Naive thymus-derived CD4-positive, alpha-beta T cell (primary cell): Measurements from ENCODE around the gene ACTMAP. TPM values are rescaled to one million over a fixed set of nuclear protein-coding genes. Genes with fewer than 3 reads are reported as not detected.

ENCODE experiments used
- ATAC-seq: fragments of 150-1000 bp; cut with Tn5 transposase; 2 replicates; pipeline ENCODE4 v1.10.0; 2021; ENCODE audit warnings: mild to moderate bottlenecking, moderate library complexity
- CTCF ChIA-PET: fragments of 350-600 bp; sonication (Branson Sonifier 250); formaldehyde crosslinking; loops from one replicate; lab custom pipeline; 2021; ENCODE audit warnings: antibody characterized with exemption; lab: Charles Lee
- POLR2A ChIA-PET: fragments of 350-600 bp; sonication (Branson Sonifier 250); formaldehyde crosslinking; loops from one replicate; lab custom pipeline; 2021; ENCODE audit warnings: antibody characterized with exemption, inconsistent platforms; lab: Charles Lee
- DNase-seq, 9 donors: peaks; one replicate each; pipeline versions ENCODE4 v3.0.0 to v3.0.0-alpha.2; 2020 to 2022; ENCODE audit warnings: mixed read lengths in 1 of 9
- H3K27ac ChIP-seq: one replicate; pipeline ENCODE4 v1.7.0; 2013; ENCODE audit warnings: mild to moderate bottlenecking, low read depth, low read length, moderate library complexity
- H3K27me3 ChIP-seq, 2 donors: one replicate each; pipeline ENCODE4 v1.7.0; 2013; ENCODE audit warnings: low read length in 2 of 2, mild to moderate bottlenecking in 2 of 2, moderate library complexity in 2 of 2; ENCODE audit not compliant: control insufficient read depth in 2 of 2, insufficient read depth in 2 of 2
- H3K36me3 ChIP-seq, 3 experiments: 1 replicate in 2 of 3; 2 replicates in 1 of 3; pipeline ENCODE4 v1.7.0; 2013; ENCODE audit warnings: low read length in 3 of 3, mild to moderate bottlenecking in 3 of 3, moderate library complexity in 1 of 3; ENCODE audit not compliant: insufficient read depth in 3 of 3, control insufficient read depth in 2 of 3
- H3K4me1 ChIP-seq, 2 donors: one replicate each; pipeline ENCODE4 v1.7.0; 2013; ENCODE audit warnings: low read length in 2 of 2, mild to moderate bottlenecking in 2 of 2, moderate library complexity in 1 of 2; ENCODE audit not compliant: control insufficient read depth in 2 of 2, insufficient read depth in 2 of 2
- H3K4me3 ChIP-seq: 2 replicates; pipeline ENCODE4 v1.7.0; 2013; ENCODE audit warnings: mild to moderate bottlenecking, low read length
- H3K9me3 ChIP-seq, 3 experiments: 1 replicate in 2 of 3; 2 replicates in 1 of 3; pipeline ENCODE4 v1.7.0; 2013; ENCODE audit warnings: low read length in 3 of 3; ENCODE audit not compliant: control insufficient read depth in 2 of 3
- H3K27ac Mint-ChIP-seq, 9 donors: one replicate each; pipeline ENCODE4 v1.8.0; 2020 to 2022; ENCODE audit warnings: mixed read lengths in 9 of 9, mild to moderate bottlenecking in 8 of 9, moderate library complexity in 5 of 9, inconsistent platforms in 2 of 9
- H3K27me3 Mint-ChIP-seq, 5 donors: one replicate each; pipeline ENCODE4 v1.8.0; 2021 to 2022; ENCODE audit warnings: mixed read lengths in 5 of 5, mild to moderate bottlenecking in 1 of 5
- H3K36me3 Mint-ChIP-seq, 5 donors: one replicate each; pipeline ENCODE4 v1.8.0; 2020 to 2022; ENCODE audit warnings: mixed read lengths in 5 of 5, mild to moderate bottlenecking in 3 of 5, inconsistent platforms in 1 of 5
- H3K4me1 Mint-ChIP-seq, 7 donors: one replicate each; pipeline ENCODE4 v1.8.0; 2020 to 2022; ENCODE audit warnings: mixed read lengths in 7 of 7, mild to moderate bottlenecking in 3 of 7, inconsistent platforms in 1 of 7
- H3K4me3 Mint-ChIP-seq, 10 donors: one replicate each; pipeline ENCODE4 v1.8.0; 2020 to 2022; ENCODE audit warnings: mild to moderate bottlenecking in 10 of 10, mixed read lengths in 10 of 10, moderate library complexity in 6 of 10, inconsistent platforms in 2 of 10
- H3K9me3 Mint-ChIP-seq, 11 donors: one replicate each; pipeline ENCODE4 v1.8.0; 2020 to 2022; ENCODE audit warnings: mixed read lengths in 11 of 11, mild to moderate bottlenecking in 4 of 11, inconsistent platforms in 1 of 11, moderate library complexity in 1 of 11
- intact Hi-C, 2 donors: fragments of 100-400 bp; cut with micrococcal nuclease; formaldehyde crosslinking; loops; one replicate each; pipeline ENCODE4 v1.15.1; 2023
- polyA plus RNA-seq, 2 donors: library from polyadenylated mRNA; unstranded; fragments of 300-500 nt; fragmentation: Illumina TruSeq; gene quantifications; one replicate each; pipeline ENCODE4 v1.2.3, GENCODE V29; 2021
- total RNA-seq, 6 experiments: library from RNA in 5 of 6; stranded (reverse) in 5 of 6; gene quantifications; 1 replicate in 5 of 6; 2 replicates in 1 of 6; pipeline ENCODE4 v1.2.3 and lab custom pipeline; 2021 to 2026

Gene ACTMAP
- total and polyA plus RNA-seq, 7 experiments from 2014 or later: 3.2 to 13.7 (median 7.3) TPM

DNA sequence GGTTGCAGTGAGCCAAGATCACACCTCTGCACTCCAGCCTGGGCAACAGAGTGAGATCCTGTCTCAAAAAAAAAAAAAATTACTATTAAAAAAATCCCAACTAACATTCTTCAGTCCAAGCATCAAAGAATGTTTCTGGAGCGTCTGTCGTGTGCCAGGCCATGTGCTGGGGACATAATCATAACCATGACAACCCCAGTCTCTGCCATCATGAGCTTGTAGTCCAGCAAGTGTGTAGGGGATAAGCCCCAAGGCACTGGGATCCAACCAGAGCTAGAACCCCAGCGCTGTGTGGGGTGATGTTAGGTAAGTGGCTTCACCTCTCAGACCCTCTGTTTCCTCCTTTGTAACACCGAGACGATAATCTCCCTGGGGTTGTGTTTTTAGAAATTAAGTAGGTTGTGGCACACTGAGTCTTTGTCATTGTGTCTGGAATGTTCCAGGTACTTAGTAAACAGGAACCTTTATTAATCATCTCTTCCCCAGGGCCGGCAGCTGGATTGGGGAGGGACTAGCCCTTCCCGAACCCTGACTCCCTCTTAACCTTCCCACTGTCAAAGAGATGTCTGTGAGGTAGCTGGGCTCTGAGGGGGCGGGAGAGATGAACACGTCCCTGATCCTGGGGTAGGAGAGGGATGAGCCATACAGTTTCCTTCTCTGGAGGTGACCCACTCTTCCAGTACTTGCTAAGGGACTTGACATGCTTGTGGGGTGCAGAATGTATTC, 28.2 kb downstream of the ACTMAP start:
- ChIA-PET CTCF (interaction anchor here (1.0 kb wide), 1 partner anchor 79 kb away, joined by 4 read pairs; no protein-coding TSS in a partner anchor), POLR2A (interaction anchor here (0.6 to 1.5 kb wide), 3 partner anchors 28 to 77 kb away, joined by 3 to 7 read pairs (median 4); partner anchors contain the start of gene ACTMAP)
- Histone ChIP-seq H3K4me1 (peaks cover 19 to 30% of the 10 kb centered on the region in 2 donors), H3K27ac (no peak overlapping the region), H3K27me3 (no peaks in the 10 kb centered on the region), H3K9me3 (no peaks in the 10 kb centered on the region), H3K4me3 (no peak overlapping the region), H3K36me3 (peaks cover 0 to 6% (median 0%) of the 10 kb centered on the region in 3 experiments)
- Mint-ChIP-seq H3K36me3 (peaks cover 0 to 46% (median 8%) of the 10 kb centered on the region in 5 donors), H3K4me3 (peak overlapping the region in 1 of 10 donors; percentile 22), H3K9me3 (peaks cover 0 to 5% (median 0%) of the 10 kb centered on the region in 11 donors), H3K4me1 (peaks cover 22 to 64% (median 48%) of the 10 kb centered on the region in 7 donors), H3K27ac (peak overlapping the region in 2 of 9 donors; percentile 16 to 77), H3K27me3 (no peaks in the 10 kb centered on the region)
- intact Hi-C loops: no loop called here
- ATAC-seq: no peak
- no peak for DNase-seq

DNA sequence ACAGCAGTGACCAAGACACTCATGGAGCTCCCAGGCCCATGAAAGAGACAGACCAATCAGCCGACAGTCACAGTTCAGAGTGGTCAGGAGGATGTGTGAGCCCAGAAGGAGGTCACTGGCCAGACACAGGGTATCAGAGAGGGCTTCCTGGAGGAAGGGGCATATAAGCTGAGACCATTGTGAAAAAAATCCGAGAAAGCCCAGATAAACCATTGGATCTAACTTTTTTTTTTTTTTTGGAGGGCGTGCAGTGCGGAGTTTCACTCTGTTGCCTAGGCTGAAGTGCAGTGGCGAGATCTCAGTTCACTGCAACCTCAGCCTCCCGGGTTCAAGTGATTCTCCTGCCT, 29.2 kb downstream of the ACTMAP start:
- Mint-ChIP-seq H3K9me3 (peaks cover 0 to 5% (median 0%) of the 10 kb centered on the region in 11 donors), H3K4me3 (peak overlapping the region in 5 of 10 donors; percentile 67 to 88 (median 81)), H3K4me1 (peaks cover 24 to 69% (median 54%) of the 10 kb centered on the region in 7 donors), H3K36me3 (peaks cover 0 to 46% (median 8%) of the 10 kb centered on the region in 5 donors), H3K27ac (peak overlapping the region in 1 of 9 donors; percentile 30), H3K27me3 (no peaks in the 10 kb centered on the region)
- POLR2A ChIA-PET: interaction anchor here (0.6 to 1.5 kb wide), 2 partner anchors 35 to 78 kb away, joined by 3 to 4 read pairs; no protein-coding TSS in a partner anchor
- no peak for ATAC-seq
- no peak for DNase-seq
- intact Hi-C loops: no loop called here
- Histone ChIP-seq H3K4me1 (peaks cover 22 to 34% of the 10 kb centered on the region in 2 donors), H3K27ac (no peak overlapping the region), H3K4me3 (no peak overlapping the region), H3K9me3 (no peaks in the 10 kb centered on the region), H3K27me3 (no peaks in the 10 kb centered on the region), H3K36me3 (peaks cover 0 to 6% (median 0%) of the 10 kb centered on the region in 3 experiments)
- CTCF ChIA-PET: interaction anchor here (1.0 kb wide), 1 partner anchor 80 kb away, joined by 4 read pairs; no protein-coding TSS in a partner anchor

DNA sequence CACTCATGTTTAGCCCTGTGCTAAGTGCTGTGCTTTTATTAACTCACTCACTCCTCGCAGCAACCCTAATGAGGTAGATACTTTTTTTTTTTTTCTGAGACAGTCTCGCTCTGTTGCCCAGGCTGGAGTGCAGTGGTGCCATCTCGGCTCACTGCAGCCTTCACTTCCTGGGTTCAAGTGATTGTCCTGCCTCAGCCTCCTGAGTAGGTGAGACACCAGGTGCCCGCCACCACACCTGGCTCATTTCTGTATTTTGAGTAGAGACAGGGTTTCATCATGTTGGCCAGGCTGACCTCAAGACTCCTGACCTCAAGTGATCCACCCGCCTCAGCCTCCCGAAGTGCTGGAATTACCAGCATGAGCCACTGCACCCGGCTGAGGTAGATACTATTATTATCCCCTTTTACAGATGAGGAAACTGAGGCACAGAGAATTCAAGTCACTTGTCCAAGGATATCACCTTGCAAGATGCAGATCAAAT, 30.8 kb downstream of the ACTMAP start:
- Histone ChIP-seq H3K36me3 (peaks cover 0 to 6% (median 0%) of the 10 kb centered on the region in 3 experiments), H3K4me1 (peaks cover 35 to 42% of the 10 kb centered on the region in 2 donors), H3K27me3 (no peaks in the 10 kb centered on the region), H3K27ac (no peak overlapping the region), H3K9me3 (no peaks in the 10 kb centered on the region), H3K4me3 (no peak overlapping the region)
- intact Hi-C loops: loop anchor here (5.0 to 10.0 kb wide), 10 partner anchors 145 to 1377 kb away; partner anchors contain the start of genes BLVRB (in 2 of the 2), SPTBN4 (in 2 of the 2), AKT2 (in 1 of the 2) and BCKDHA (in 1 of the 2)
- H3K27me3 Mint-ChIP-seq: no peaks in the 10 kb centered on the region
- DNase-seq (no peak), ATAC-seq (no peak)
- peak overlapping the region in 2 of 9 donors; percentile 32 to 33 for H3K27ac Mint-ChIP-seq
- peaks cover 39 to 84% (median 70%) of the 10 kb centered on the region in 7 donors for H3K4me1 Mint-ChIP-seq
- peaks cover 0 to 36% (median 4%) of the 10 kb centered on the region in 5 donors for H3K36me3 Mint-ChIP-seq
- ChIA-PET CTCF (no interaction called here), POLR2A (interaction anchor here (0.9 kb wide), 1 partner anchor 31 kb away, joined by 3 read pairs; the partner anchor contains the start of genes ACTMAP and SNRPA)
- H3K9me3 Mint-ChIP-seq: peaks cover 0 to 5% (median 0%) of the 10 kb centered on the region in 11 donors
- H3K4me3 Mint-ChIP-seq: peak overlapping the region; percentile 29 to 96 (median 83)

DNA sequence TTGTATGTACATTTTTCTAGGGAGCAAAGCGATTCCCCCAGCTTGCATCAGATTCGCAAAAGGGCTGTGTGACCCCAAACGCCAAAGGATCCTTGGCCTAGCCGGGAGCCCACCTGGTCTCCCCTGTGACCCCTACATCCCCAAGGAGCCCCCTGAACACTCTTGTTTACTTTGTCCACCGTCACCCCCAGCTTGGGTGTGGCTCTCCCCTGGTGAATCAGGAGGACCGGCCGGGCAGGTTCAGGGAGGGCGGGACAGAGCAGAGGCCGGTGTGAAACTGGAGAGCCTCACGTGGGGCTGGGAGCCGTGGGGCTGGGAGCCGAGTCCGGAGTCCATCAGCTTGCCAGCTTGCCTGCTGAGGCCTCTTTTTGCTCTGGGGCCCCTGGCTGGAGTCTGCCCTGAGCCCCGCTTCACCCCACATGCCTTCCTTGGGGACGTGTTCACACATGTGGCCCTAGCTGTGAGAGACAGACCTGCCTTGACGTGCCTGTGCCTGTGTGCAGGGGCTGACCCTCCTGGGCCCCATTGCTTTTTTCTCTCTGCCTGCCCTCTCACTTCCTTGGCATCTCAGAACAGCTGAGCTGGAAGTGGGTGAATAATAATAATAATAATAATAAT, 31.4 kb downstream of the ACTMAP start:
- H3K27ac ChIP-seq: peak overlapping the region; percentile 92
- ATAC-seq (no peak), DNase-seq (no peak)
- Mint-ChIP-seq H3K36me3 (peaks cover 0 to 31% (median 4%) of the 10 kb centered on the region in 5 donors), H3K27me3 (no peaks in the 10 kb centered on the region), H3K9me3 (peaks cover 0 to 2% (median 0%) of the 10 kb centered on the region in 11 donors), H3K27ac (peak overlapping the region in 7 of 9 donors; percentile 14 to 86 (median 76)), H3K4me3 (peak overlapping the region; percentile 81 to 96 (median 90)), H3K4me1 (peaks cover 45 to 86% (median 69%) of the 10 kb centered on the region in 7 donors)
- peak overlapping the region; percentile 75 for H3K4me3 ChIP-seq
- H3K4me1 ChIP-seq: peaks cover 39 to 48% of the 10 kb centered on the region in 2 donors
- CTCF ChIA-PET: interaction anchor here (0.7 kb wide), 1 partner anchor 39 kb away, joined by 3 read pairs; no protein-coding TSS in a partner anchor
- peaks cover 0 to 6% (median 0%) of the 10 kb centered on the region in 3 experiments for H3K36me3 ChIP-seq
- POLR2A ChIA-PET: interaction anchor here (0.6 to 0.9 kb wide), 2 partner anchors 32 to 58 kb away, joined by 3 read pairs; partner anchors contain the start of genes ACTMAP and SNRPA
- H3K9me3 ChIP-seq: no peaks in the 10 kb centered on the region
- intact Hi-C loops: loop anchor here (5.0 to 10.0 kb wide), 10 partner anchors 144 to 1377 kb away; partner anchors contain the start of genes BLVRB (in 2 of the 2), SPTBN4 (in 2 of the 2), AKT2 (in 1 of the 2) and BCKDHA (in 1 of the 2)
- H3K27me3 ChIP-seq: no peaks in the 10 kb centered on the region

DNA sequence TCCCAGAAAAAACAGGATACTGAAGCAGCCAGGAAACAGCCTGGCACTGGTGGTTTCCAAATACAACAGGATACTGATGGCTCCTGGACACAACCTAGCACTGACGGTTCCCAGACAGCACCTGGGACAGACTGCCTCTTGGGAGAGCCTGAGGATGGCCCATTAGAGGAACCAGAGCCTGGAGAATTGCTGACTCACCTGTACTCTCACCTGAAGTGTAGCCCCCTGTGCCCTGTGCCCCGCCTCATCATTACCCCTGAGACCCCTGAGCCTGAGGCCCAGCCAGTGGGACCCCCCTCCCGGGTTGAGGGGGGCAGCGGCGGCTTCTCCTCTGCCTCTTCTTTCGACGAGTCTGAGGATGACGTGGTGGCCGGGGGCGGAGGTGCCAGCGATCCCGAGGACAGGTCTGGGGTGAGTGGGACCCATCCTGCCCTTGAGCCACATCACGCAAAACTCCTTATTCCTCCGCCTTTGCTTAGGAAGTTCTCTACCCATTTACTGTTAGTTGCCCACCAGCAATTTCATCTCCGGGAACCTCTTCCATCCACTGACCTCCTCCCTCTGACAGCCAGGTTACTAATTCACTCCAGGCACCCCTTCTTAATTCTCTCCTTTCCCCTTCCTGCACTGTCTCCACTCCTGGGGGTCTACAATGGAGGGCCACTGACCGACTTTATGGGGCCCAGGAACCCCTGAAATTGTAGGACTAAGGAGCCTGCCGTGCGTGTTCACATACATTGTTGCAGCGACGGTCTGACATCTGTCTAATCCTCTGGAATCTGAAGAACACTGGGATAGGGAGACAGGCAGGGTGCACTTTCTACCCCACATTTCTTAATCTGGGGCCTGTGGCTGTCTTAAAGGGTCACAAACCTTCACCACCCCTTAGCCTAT, 32.1 kb downstream of the ACTMAP start:
- Mint-ChIP-seq H3K27ac (peak overlapping the region; percentile 74 to 94 (median 86)), H3K4me1 (peaks cover 42 to 82% (median 70%) of the 10 kb centered on the region in 7 donors), H3K4me3 (peak overlapping the region; percentile 81 to 96 (median 90)), H3K27me3 (no peaks in the 10 kb centered on the region), H3K9me3 (no peaks in the 10 kb centered on the region), H3K36me3 (peaks cover 0 to 27% (median 4%) of the 10 kb centered on the region in 5 donors)
- H3K4me1 ChIP-seq: peaks cover 39 to 48% of the 10 kb centered on the region in 2 donors
- no peaks in the 10 kb centered on the region for H3K27me3 ChIP-seq
- H3K36me3 ChIP-seq: peaks cover 0 to 6% (median 0%) of the 10 kb centered on the region in 3 experiments
- DNase-seq (no peak), ATAC-seq (no peak)
- H3K27ac ChIP-seq: peak overlapping the region; percentile 92
- CTCF ChIA-PET: interaction anchor here (0.7 to 1.0 kb wide), 2 partner anchors 25 to 40 kb away, joined by 3 read pairs; no protein-coding TSS in a partner anchor
- H3K9me3 ChIP-seq: no peaks in the 10 kb centered on the region
- intact Hi-C loops: loop anchor here (1.0 to 10.0 kb wide), 13 partner anchors 80 to 1376 kb away; partner anchors contain the start of genes BLVRB (in 2 of the 2), SPTBN4 (in 2 of the 2), AKT2 (in 1 of the 2) and BCKDHA (in 1 of the 2)
- peak overlapping the region; percentile 75 for H3K4me3 ChIP-seq
- POLR2A ChIA-PET: interaction anchor here (0.6 to 2.4 kb wide), 6 partner anchors 33 to 88 kb away, joined by 3 to 19 read pairs (median 10); partner anchors contain the start of genes ACTMAP, EGLN2, RAB4B and SNRPA
